ENCODE data around the gene RPL6. TPM values are rescaled to one million over a fixed set of nuclear protein-coding genes. Genes with fewer than 3 reads are reported as not detected.

Gene RPL6
- total RNA-seq, 2 experiments from 2014 or later, result 1,954 to 1,972 TPM

DNA sequence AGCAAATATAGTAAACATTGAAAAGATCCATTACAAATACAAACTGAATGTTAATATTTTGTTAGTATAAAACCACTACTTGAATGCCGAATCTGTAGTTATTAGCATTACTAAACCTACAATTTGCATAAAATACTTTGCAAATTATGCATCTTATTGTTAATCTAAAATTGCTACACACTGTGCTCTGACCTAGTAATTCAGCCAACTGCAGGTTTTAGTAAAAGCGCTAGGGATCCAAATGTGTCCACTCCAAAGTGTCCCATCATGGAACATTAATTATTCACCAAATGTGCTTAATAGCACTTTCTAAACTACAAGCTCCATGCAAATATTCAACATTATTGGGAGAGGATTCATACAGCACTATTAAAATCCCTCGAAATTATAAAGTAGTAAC is 41.4 kb downstream of the RPL6 start:
- Mint-ChIP-seq H3K27me3 (no peaks in the 10 kb centered on the region), H3K9me3 (no peaks in the 10 kb centered on the region), H3K4me1 (ENCODE audit: low read depth) (peaks cover 13% of the 10 kb centered on the region), H3K36me3 (ENCODE audit: low read depth) (no peaks in the 10 kb centered on the region), H3K4me3 (no peak overlapping the region), H3K27ac (no peak overlapping the region)
- TF ChIP-seq, protein P1, sequence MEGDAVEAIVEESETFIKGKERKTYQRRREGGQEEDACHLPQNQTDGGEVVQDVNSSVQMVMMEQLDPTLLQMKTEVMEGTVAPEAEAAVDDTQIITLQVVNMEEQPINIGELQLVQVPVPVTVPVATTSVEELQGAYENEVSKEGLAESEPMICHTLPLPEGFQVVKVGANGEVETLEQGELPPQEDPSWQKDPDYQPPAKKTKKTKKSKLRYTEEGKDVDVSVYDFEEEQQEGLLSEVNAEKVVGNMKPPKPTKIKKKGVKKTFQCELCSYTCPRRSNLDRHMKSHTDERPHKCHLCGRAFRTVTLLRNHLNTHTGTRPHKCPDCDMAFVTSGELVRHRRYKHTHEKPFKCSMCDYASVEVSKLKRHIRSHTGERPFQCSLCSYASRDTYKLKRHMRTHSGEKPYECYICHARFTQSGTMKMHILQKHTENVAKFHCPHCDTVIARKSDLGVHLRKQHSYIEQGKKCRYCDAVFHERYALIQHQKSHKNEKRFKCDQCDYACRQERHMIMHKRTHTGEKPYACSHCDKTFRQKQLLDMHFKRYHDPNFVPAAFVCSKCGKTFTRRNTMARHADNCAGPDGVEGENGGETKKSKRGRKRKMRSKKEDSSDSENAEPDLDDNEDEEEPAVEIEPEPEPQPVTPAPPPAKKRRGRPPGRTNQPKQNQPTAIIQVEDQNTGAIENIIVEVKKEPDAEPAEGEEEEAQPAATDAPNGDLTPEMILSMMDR (IDR thresholded peaks at IDR 0.05), result no peak
- no peak for DNase-seq
- intact Hi-C loops (cut with micrococcal nuclease), result no loop called here
- no peak for ATAC-seq
- POLR2A ChIA-PET, result no interaction called here
- CTCF ChIA-PET, result interaction anchor here (1.0 kb wide), 1 partner anchor 10 kb away, joined by 4 read pairs; no protein-coding TSS in a partner anchor

DNA sequence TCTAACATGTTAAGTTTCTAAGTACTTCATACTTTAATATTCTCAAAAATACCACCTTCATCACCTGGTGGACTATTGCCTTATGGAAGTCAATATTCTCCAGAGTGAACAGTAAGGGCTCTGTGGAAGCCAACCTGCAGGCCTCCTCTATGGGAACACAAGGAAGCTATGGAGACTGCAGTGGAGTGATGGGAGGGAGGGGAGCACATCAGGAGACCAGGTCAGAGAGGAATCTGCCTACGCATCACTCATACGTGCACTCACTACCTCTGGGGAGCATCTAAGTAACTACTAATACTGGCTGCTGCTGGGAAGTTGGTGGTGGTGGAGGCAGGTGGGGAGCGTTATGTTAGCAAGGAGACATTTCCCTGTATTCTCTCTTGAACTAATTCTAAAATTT is 47.1 kb downstream of the RPL6 start:
- intact Hi-C loops (cut with micrococcal nuclease), result no loop called here
- H3K4me1 Mint-ChIP-seq (ENCODE audit: low read depth), result peaks cover 2% of the 10 kb centered on the region
- TF ChIP-seq, protein P1 (IDR thresholded peaks at IDR 0.05), result no peak
- CTCF ChIA-PET, result no interaction called here
- no peaks in the 10 kb centered on the region for H3K27me3 Mint-ChIP-seq
- no peak overlapping the region for H3K4me3 Mint-ChIP-seq
- ATAC-seq (no peak), DNase-seq (no peak)
- no peaks in the 10 kb centered on the region for H3K9me3 Mint-ChIP-seq
- H3K36me3 Mint-ChIP-seq (ENCODE audit: low read depth), result no peaks in the 10 kb centered on the region
- POLR2A ChIA-PET, result no interaction called here
- H3K27ac Mint-ChIP-seq, result no peak overlapping the region

DNA sequence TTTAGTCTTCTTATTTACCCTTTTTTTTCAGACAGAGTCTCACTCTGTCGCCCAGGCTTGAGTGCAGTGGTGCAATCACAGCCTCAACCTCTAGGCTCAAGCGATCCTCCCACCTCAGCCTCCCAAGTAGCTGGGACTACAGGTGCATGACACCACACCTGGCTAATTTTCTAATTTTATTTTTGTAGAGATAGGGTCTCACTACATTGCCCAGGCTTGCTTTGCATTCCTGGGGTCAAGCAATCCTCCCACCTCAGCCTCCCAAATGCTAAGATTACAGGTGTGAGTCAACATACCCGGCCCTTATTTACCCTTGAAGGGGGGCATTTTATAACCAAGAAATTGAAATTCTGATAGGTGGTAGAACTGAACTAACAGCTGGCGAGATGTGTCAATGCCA is 48.1 kb downstream of the RPL6 start:
- no peak for ATAC-seq

DNA sequence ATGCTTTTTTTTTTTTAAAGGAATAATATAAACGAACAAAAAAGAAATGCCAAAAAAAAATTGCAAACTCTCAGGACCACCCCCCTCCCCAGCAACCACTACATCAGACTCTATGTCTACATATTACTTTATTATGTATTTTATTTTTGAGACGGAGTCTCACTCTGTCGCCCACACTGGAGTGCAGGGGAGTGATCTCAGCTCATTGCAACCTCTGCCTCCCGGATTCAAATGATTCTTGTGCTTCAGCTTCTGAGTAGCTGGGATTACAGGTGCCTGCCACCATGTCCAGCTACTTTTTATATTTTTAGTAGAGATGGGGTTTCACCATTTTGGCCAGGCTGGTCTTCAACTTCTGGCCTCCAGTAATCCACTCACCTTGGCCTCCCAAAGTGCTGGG is 50.1 kb downstream of the RPL6 start:
- DNase-seq, result no peak
- POLR2A ChIA-PET, result no interaction called here

More for the DNA sequence above, 48.1 kb downstream of the RPL6 start:
- Mint-ChIP-seq H3K4me1 (ENCODE audit: low read depth) (peaks cover 2% of the 10 kb centered on the region), H3K9me3 (no peaks in the 10 kb centered on the region), H3K36me3 (ENCODE audit: low read depth) (no peaks in the 10 kb centered on the region), H3K4me3 (no peak overlapping the region), H3K27ac (no peak overlapping the region), H3K27me3 (no peaks in the 10 kb centered on the region)
- CTCF ChIA-PET, result interaction anchor here (0.7 kb wide), 1 partner anchor 255 kb away, joined by 3 read pairs; no protein-coding TSS in a partner anchor
- TF ChIP-seq, protein P1 (IDR thresholded peaks at IDR 0.05), result no peak
- DNase-seq, result no peak
- intact Hi-C loops (cut with micrococcal nuclease), result no loop called here
- POLR2A ChIA-PET, result no interaction called here

DNA sequence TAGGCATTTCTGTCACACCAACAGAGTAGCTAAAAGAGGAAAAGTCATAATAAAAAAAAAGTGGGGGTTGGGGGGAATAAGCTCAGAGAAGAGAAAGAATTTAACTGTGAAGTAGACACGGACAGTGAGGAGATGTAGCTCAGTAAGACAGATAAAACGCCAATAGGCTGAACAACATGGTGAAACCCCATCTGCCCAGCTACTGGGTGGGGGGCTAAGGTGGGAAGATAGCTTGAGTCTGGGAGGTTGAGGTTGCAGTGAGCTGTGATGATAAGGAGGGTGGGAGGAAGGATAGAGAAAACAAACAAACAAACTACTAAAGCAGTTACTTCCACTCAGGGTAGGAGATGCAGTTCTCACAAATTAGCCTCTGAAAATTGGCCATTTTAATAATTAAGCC is 52.2 kb downstream of the RPL6 start:
- Mint-ChIP-seq H3K4me3 (no peak overlapping the region), H3K27ac (peak overlapping the region; percentile 57), H3K27me3 (no peaks in the 10 kb centered on the region), H3K9me3 (no peaks in the 10 kb centered on the region), H3K36me3 (ENCODE audit: low read depth) (no peaks in the 10 kb centered on the region), H3K4me1 (ENCODE audit: low read depth) (peaks cover 10% of the 10 kb centered on the region)
- TF ChIP-seq, protein P1 (IDR thresholded peaks at IDR 0.05), result no peak
- no peak for ATAC-seq
- intact Hi-C loops (cut with micrococcal nuclease), result no loop called here
- POLR2A ChIA-PET, result no interaction called here
- DNase-seq, result no peak
- CTCF ChIA-PET, result interaction anchor here (0.9 to 1.6 kb wide), 3 partner anchors 10 to 16 kb away, joined by 3 to 4 read pairs (median 3); no protein-coding TSS in a partner anchor

More for the DNA sequence above, 50.1 kb downstream of the RPL6 start:
- CTCF ChIA-PET, result no interaction called here
- Mint-ChIP-seq H3K9me3 (no peaks in the 10 kb centered on the region), H3K27ac (no peak overlapping the region), H3K36me3 (ENCODE audit: low read depth) (no peaks in the 10 kb centered on the region), H3K27me3 (no peaks in the 10 kb centered on the region), H3K4me3 (no peak overlapping the region), H3K4me1 (ENCODE audit: low read depth) (no peaks in the 10 kb centered on the region)
- no peak for ATAC-seq
- TF ChIP-seq, protein P1 (IDR thresholded peaks at IDR 0.05), result no peak
- intact Hi-C loops (cut with micrococcal nuclease), result no loop called here

Other genes with a start within 250 kb of the RPL6 start
- 10 to 100 TPM; 18.2 to 22.6 TPM for gene HECTD4, start 27.2 kb downstream of the RPL6 start, total RNA-seq
- 100 to 1,000 TPM; 131 to 142 TPM for gene PTPN11, start 9.3 kb upstream of the RPL6 start, total RNA-seq